A172 (cell line): ENCODE measurements around the gene C1QTNF3. TPM values are rescaled to one million over a fixed set of nuclear protein-coding genes. Genes with fewer than 3 reads are reported as not detected.

Experiments used
- DNase-seq: peaks from one replicate; pipeline ENCODE4 v3.0.0-alpha.2; 2015; ENCODE audit warnings: low spot score
- total RNA-seq: library from RNA; depleted of rRNA; stranded (reverse); fragments of >200 nt; shearing (Covaris generic); gene quantifications from 2 replicates; pipeline ENCODE4 v1.2.3, GENCODE V29; 2014; rRNA removed

The C1QTNF3 gene
- total RNA-seq, 1 experiment from 2014 or later = not detected

GRCh38 chr5:33997331-33997983 lies 45.6 kb downstream of the C1QTNF3 start:
- DNase-seq = peak; percentile 81

GRCh38 chr5:33995865-33996264 lies 47.1 kb downstream of the C1QTNF3 start:
- no peak for DNase-seq

- DNase-seq = no peak
These were observed 48.2 kb downstream of the C1QTNF3 start for GRCh38 chr5:33994845-33995244.

GRCh38 chr5:33992864-33993263 lies 50.1 kb downstream of the C1QTNF3 start:
- DNase-seq = no peak

- DNase-seq = no peak
These were observed 57.6 kb downstream of the C1QTNF3 start for GRCh38 chr5:33985447-33985846.

- no peak for DNase-seq
These were observed 58.3 kb downstream of the C1QTNF3 start, which contains the start of gene SLC45A2 for GRCh38 chr5:33984671-33985124. SLC45A2 (minus strand) TSS chr5:33984693; CDS start chr5:33984583, 110 bp downstream.

GRCh38 chr5:33984178-33984577 lies 58.8 kb downstream of the C1QTNF3 start:
- DNase-seq = no peak

- peak; percentile 16 for DNase-seq
These were observed 61.4 kb downstream of the C1QTNF3 start for GRCh38 chr5:33981408-33982162.

GRCh38 chr5:33980030-33980429 lies 63.0 kb downstream of the C1QTNF3 start:
- DNase-seq = no peak

GRCh38 chr5:33978306-33978705 lies 64.7 kb downstream of the C1QTNF3 start:
- DNase-seq = no peak

- DNase-seq = no peak
These were observed 66.7 kb downstream of the C1QTNF3 start for GRCh38 chr5:33976307-33976706.

- DNase-seq = no peak
These were observed 67.2 kb downstream of the C1QTNF3 start for GRCh38 chr5:33975852-33976251.

GRCh38 chr5:33973271-33973670 lies 69.7 kb downstream of the C1QTNF3 start:
- no peak for DNase-seq

GRCh38 chr5:33969572-33970452 lies 73.2 kb downstream of the C1QTNF3 start:
- DNase-seq = peak; percentile 44

GRCh38 chr5:33968211-33969005 lies 74.6 kb downstream of the C1QTNF3 start:
- DNase-seq = no peak

Other genes starting within 250 kb of the C1QTNF3 start
- gene ADAMTS12, start 151.2 kb downstream of the C1QTNF3 start, total RNA-seq = 13.4 and 14.4 TPM in 2 replicates
- gene RXFP3, start 106.8 kb downstream of the C1QTNF3 start, total RNA-seq = not detected in 2 replicates
- not detected in 2 replicates for gene SLC45A2, start 58.5 kb downstream of the C1QTNF3 start, total RNA-seq
- 16.7 and 25.1 TPM in 2 replicates for gene AMACR, start 35.2 kb downstream of the C1QTNF3 start, total RNA-seq